HepG2 (cell line): ENCODE data around the gene CLCC1. TPM values are rescaled to one million over a fixed set of nuclear protein-coding genes. Genes with fewer than 3 reads are reported as not detected.

Source experiments
- ATF1 ChIP-seq: IDR thresholded peaks from 2 replicates; pipeline ENCODE4 v1.6.1; 2016; ENCODE audit warnings: mild to moderate bottlenecking, control low read depth
- HIVEP1 ChIP-seq: sonication (generic); formaldehyde crosslinking; IDR thresholded peaks from 2 replicates; pipeline ENCODE4 v1.4.0; 2020; ENCODE audit warnings: mild to moderate bottlenecking, missing genetic modification reagents
- IRX3 ChIP-seq: sonication (generic); formaldehyde crosslinking; IDR thresholded peaks from 2 replicates; pipeline ENCODE4 v1.8.1; 2023; ENCODE audit warnings: mild to moderate bottlenecking, low read depth, missing genetic modification reagents, borderline replicate concordance
- KMT2B ChIP-seq: IDR thresholded peaks from 2 replicates; pipeline ENCODE4 v1.6.1; 2016; ENCODE audit warnings: missing genetic modification reagents, missing compliant biosample characterization
- PAX8 ChIP-seq: sonication (generic); formaldehyde crosslinking; IDR thresholded peaks from 2 replicates; pipeline ENCODE4 v1.8.0; 2022; ENCODE audit warnings: mild to moderate bottlenecking, missing genetic modification reagents, borderline replicate concordance
- PRDM4 ChIP-seq: sonication (generic); formaldehyde crosslinking; IDR thresholded peaks from 2 replicates; pipeline ENCODE4 v1.9.0; 2021; ENCODE audit warnings: missing genetic modification reagents, borderline replicate concordance
- SOX5 ChIP-seq: IDR thresholded peaks from 2 replicates; pipeline ENCODE4 v1.6.1; 2016; ENCODE audit warnings: borderline replicate concordance
- SRSF4 ChIP-seq: fragments of 200-400 bp; formaldehyde crosslinking; IDR thresholded peaks from one replicate; pipeline ENCODE4 v1.6.1; 2018; ENCODE audit warnings: mild to moderate bottlenecking, low read depth, low read length, moderate library complexity; ENCODE audit not compliant: poor library complexity, severe bottlenecking
- THAP8 ChIP-seq: sonication (generic); formaldehyde crosslinking; IDR thresholded peaks from 2 replicates; pipeline ENCODE4 v1.5.1; 2020; ENCODE audit warnings: missing genetic modification reagents, mild to moderate bottlenecking, borderline replicate concordance
- ZFP62 ChIP-seq: sonication (generic); formaldehyde crosslinking; IDR thresholded peaks from 2 replicates; pipeline ENCODE4 v1.4.0; 2020; ENCODE audit warnings: missing genetic modification reagents
- ZNF333 ChIP-seq: sonication (generic); formaldehyde crosslinking; IDR thresholded peaks from 2 replicates; pipeline ENCODE4 v1.4.0; 2020; ENCODE audit warnings: mild to moderate bottlenecking, missing genetic modification reagents, borderline replicate concordance
- ZNF460 ChIP-seq: sonication (generic); formaldehyde crosslinking; IDR thresholded peaks from 2 replicates; pipeline ENCODE4 v1.5.1; 2020; ENCODE audit warnings: missing genetic modification reagents, mild to moderate bottlenecking, borderline replicate concordance
- ZNF501 ChIP-seq: sonication (generic); formaldehyde crosslinking; IDR thresholded peaks from 2 replicates; pipeline ENCODE4 v1.5.1; 2020; ENCODE audit warnings: mild to moderate bottlenecking, moderate library complexity, missing genetic modification reagents
- ZNF546 ChIP-seq: sonication (generic); formaldehyde crosslinking; conservative IDR thresholded peaks from 2 replicates; pipeline ENCODE4 v1.8.1; 2023; ENCODE audit warnings: mild to moderate bottlenecking, missing genetic modification reagents
- ZNF737 ChIP-seq: sonication (generic); formaldehyde crosslinking; IDR thresholded peaks from 2 replicates; pipeline ENCODE4 v1.5.0; 2020; ENCODE audit warnings: missing genetic modification reagents, mild to moderate bottlenecking, borderline replicate concordance
- ZNF770 ChIP-seq: sonication (generic); formaldehyde crosslinking; IDR thresholded peaks from 2 replicates; pipeline ENCODE4 v1.5.0; 2020; ENCODE audit warnings: mild to moderate bottlenecking, missing genetic modification reagents
- polyA plus RNA-seq, 8 experiments: library from polyadenylated mRNA; depleted of rRNA in 3 of 8; stranded (reverse) in 7 of 8; unstranded in 1 of 8; fragments of >200 nt; fragmentation: Illumina TruSeq in 4 of 8; extraction: Trizol in 4 of 8; gene quantifications; 2 replicates each; pipeline versions ENCODE4 v1.2.1 to v1.2.3, GENCODE V29; 2011 to 2016; ENCODE audit warnings: low read depth in 4 of 8, missing spikeins in 1 of 8, mixed read lengths in 1 of 8; ENCODE audit not compliant: insufficient read depth in 1 of 8
- total RNA-seq, 5 experiments: library from RNA; depleted of rRNA; stranded (reverse); fragments of >200 nt; fragmentation: Illumina TruSeq; extraction: Trizol; gene quantifications; 2 replicates each; pipeline ENCODE4 v1.2.3, GENCODE V29; 2016; ENCODE audit warnings: low read depth in 1 of 5
- TF ChIP-seq, protein P1 (sequence below): sonication (generic); formaldehyde crosslinking; IDR thresholded peaks from 2 replicates; pipeline ENCODE4 v1.5.0; 2020; ENCODE audit warnings: mild to moderate bottlenecking, missing genetic modification reagents
- TF ChIP-seq, protein P2 (sequence below): sonication (generic); formaldehyde crosslinking; conservative IDR thresholded peaks from 2 replicates; pipeline ENCODE4 v1.8.0; 2022; ENCODE audit warnings: missing genetic modification reagents

Gene CLCC1
- total and polyA plus RNA-seq, 2 of the 13 experiments (the other 11 are each of a cell fraction or from before 2014, with no cell fraction given), result 16.0 to 25.8 TPM

DNA sequence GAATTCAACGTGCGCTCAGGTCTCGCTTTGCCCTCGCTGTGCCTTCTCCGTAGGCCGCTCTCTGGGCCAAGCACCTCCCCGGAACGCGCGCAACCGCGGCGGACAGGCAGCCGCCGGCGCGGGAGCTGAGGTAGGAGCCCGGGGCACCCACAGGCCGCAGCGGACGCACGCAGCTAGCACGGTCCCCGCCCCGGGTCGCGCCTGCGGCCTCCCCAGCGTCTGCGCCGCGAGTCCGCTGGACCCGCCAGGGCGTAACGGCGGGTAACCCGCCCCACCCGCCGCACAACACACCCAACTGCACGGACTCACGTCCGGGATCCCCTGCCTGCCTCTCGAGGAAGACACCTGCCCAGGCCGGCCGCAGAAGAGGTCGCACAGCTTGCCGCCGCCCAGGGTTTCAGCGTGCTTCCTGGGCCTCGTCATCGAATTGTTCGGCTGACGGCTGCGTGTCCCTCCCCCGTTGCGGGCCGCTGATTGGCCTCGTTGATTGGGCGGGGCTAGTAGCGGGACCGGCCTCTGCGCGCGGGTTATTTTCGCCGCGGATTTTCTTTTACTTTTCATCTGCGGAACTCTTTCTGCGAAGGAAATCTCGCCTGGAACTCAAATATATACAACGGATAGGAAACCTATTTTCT lies at the start of gene CLCC1 (continued):
- TF ChIP-seq HIVEP1 (CRISPR knock-in tag) (no peak; the same call in 1 of the 2 replicates), ZNF460 (CRISPR knock-in tag) (no peak), KMT2B (peak; percentile 86), ZNF333 (CRISPR knock-in tag) (no peak), ZNF501 (no peak; the same call in 1 of the 2 replicates), ZFP62 (CRISPR knock-in tag) (no peak), PAX8 (CRISPR knock-in tag) (0 out of 2 replicates have a peak, but pooled peaks have one; percentile 42), ZNF770 (CRISPR knock-in tag) (peak; percentile 72), IRX3 (CRISPR knock-in tag) (peak; percentile 60; the same call in 1 of the 2 replicates), ATF1 (peak; percentile 60), SOX5 (CRISPR knock-in tag) (peak; percentile 64), ZNF737 (CRISPR knock-in tag) (no peak), PRDM4 (no peak), ZNF546 (CRISPR knock-in tag) (peak; percentile 96; the same call in 1 of the 2 replicates), SRSF4 (no peak), THAP8 (CRISPR knock-in tag) (no peak)
- TF ChIP-seq, protein P1, sequence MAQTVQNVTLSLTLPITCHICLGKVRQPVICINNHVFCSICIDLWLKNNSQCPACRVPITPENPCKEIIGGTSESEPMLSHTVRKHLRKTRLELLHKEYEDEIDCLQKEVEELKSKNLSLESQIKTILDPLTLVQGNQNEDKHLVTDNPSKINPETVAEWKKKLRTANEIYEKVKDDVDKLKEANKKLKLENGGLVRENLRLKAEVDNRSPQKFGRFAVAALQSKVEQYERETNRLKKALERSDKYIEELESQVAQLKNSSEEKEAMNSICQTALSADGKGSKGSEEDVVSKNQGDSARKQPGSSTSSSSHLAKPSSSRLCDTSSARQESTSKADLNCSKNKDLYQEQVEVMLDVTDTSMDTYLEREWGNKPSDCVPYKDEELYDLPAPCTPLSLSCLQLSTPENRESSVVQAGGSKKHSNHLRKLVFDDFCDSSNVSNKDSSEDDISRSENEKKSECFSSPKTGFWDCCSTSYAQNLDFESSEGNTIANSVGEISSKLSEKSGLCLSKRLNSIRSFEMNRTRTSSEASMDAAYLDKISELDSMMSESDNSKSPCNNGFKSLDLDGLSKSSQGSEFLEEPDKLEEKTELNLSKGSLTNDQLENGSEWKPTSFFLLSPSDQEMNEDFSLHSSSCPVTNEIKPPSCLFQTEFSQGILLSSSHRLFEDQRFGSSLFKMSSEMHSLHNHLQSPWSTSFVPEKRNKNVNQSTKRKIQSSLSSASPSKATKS (CRISPR knock-in tag), result no peak
- TF ChIP-seq, protein P2, sequence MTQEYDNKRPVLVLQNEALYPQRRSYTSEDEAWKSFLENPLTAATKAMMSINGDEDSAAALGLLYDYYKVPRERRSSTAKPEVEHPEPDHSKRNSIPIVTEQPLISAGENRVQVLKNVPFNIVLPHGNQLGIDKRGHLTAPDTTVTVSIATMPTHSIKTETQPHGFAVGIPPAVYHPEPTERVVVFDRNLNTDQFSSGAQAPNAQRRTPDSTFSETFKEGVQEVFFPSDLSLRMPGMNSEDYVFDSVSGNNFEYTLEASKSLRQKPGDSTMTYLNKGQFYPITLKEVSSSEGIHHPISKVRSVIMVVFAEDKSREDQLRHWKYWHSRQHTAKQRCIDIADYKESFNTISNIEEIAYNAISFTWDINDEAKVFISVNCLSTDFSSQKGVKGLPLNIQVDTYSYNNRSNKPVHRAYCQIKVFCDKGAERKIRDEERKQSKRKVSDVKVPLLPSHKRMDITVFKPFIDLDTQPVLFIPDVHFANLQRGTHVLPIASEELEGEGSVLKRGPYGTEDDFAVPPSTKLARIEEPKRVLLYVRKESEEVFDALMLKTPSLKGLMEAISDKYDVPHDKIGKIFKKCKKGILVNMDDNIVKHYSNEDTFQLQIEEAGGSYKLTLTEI (CRISPR knock-in tag), result no peak
